Activated T-helper 9 cell treated with anti-CD3 and anti-CD28 coated beads, Interleukin-2, amount 50 U/mL, for 16 hours (primary cell): ENCODE data around the gene CUX1.
"Not testable (repeated sequence)": the region's sequence is repeated elsewhere in the genome, so short reads cannot be mapped to it uniquely, and the experiment has no call there.

Experiments used
- DNase-seq: peaks from one replicate; pipeline ENCODE4 v3.0.0-alpha.2; 2020; ENCODE audit warnings: low read depth

The CUX1 gene

DNA sequence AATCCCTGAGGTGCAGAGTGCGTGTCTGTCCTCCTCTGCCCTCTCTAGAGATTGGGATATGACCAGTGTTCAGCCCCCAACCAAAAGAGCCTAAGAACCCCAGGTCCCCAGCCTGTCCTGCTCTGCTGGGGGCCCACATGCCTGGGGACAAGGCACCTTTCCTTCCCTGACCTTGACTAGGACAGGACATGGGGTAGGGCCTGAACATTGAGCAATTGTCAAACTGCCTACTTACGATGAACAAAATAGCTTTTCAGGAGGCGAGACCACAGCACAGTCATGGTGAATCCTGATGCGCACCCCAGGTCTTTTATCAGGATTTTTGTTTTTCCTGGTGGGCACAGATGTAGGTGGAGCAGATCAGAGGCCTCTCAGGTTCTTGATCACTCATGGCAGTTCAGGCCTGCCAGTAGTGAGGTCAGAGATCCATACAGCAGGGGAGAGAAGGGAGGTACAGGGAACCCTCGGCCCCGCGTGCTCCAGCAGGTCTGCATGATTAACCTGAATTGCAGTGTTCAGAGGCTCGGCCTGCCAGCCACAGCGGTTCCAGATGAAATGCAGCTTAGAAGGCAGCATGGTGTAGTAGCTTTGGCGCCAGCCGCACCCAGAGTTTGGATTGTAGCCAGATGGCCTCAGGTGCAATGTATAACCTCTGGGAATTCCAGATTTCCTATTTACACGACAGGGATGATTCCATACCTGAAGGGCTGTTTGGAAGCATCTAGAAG, 191.3 kb downstream of the CUX1 start:
- no peak for DNase-seq

DNA sequence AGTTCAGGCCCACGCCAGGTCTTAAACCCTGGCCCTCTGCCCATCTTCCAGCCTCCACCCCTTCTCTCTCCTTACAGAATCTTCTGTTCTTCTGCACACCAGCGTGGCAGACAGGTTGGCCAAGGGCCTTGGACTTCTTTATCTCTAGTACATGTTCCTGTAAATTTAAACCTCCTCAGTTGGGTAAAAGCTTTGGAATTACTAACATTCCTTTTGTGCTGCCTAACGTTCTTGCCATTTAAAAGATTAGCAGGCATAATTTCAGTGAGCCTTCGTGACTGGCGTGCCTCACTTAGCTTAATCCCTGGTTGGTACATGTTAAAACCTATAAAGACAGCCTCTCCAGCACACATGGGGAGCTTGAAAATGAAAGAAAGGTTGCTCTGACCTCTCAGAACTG, 192.2 kb downstream of the CUX1 start:
- DNase-seq, result no peak

DNA sequence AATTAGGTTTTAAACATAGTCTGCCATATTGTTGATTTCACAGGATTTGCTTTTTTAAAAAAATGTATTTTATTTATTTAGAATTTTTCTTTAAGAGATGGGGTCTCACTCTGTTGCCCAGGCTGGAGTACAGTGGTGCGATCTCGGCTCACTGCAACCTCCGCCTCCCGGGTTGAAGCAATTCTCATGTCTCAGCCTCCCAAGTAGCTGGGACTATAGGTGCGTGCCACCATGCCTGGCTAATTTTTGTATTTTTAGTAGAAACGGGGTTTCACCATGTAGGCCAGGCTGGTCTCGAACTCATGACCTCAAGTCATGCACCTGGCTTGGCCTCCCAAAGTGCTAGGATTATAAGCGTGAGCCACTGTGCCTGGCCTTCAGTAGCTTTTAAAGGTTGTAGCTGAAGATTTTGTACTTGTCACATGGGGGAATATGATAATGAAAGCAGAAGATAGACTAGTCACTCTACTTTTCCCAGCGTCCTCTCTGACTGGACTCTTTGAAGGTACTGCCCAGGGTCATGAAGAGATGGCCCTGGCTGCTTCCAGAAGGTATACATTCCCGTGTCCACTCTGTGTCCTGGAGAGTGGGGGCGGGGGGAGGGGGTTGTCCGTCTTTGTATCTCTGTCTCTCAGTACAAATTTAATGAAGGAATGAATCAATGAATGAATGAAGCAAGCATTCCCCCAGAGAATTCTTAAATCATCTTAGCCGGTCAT, 194.8 kb downstream of the CUX1 start:
- DNase-seq, result not testable (repeated sequence)

DNA sequence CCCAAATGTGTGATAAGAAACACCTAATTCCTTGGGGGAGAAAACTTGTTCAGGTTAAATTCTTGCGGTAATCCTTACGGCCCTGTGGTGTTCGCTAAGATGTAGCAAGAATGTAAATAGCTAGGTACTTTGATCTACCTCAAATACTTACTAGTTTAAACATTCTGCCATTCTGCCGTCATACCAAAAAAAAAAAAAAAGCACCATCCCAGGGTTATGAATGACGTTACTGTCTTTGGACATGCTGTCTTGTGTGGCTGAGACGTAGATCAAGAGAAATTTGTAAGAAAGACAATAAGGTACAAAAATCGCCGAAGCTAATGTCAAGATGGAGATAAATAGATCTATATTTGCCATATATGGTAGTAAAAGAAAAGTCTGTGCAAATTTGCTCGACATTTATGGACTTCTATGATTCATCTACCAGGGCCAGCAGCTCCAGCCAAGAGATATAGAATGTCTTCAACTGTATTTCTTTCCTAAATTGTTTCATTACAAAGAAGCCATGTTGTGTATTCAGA, 195.6 kb downstream of the CUX1 start:
- no peak for DNase-seq

DNA sequence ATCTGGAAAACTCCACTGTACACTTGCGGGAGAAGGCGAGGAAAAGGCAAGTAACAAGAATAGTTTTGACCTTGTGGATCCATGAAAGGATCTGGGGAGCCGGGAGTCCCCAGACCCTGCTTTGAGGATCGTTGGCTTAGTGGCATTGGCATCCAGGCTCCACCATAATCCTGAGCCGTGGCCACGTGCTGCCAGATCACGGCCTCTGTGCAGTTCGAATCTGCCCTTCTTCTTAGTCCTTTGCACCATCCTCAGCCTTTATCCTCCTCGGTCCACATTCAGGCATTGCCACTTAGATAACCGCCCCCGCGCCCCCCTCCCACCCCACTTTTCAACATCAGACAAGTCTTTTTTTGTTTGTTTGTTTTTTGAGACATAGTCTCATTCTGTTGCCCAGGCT, 201.4 kb downstream of the CUX1 start:
- no peak for DNase-seq

DNA sequence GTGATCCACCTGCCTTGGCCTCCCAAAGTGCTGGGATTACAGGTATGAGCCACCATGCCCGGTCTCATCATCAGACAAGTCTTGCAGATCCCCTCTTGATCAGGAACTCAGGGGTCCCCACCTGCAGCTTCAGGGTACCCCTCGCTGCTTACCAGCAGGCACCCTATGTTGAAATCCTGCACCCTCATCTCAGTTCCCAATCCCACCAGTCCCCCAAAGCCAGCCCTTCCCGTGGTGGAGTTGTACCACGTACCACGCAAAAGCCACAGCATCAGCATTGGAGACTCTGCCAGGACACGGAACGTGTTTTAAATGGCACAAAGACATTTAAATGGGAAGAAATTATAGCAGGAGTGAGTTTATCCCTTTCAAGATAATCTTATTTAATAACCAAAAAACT, 202.0 kb downstream of the CUX1 start:
- no peak for DNase-seq

DNA sequence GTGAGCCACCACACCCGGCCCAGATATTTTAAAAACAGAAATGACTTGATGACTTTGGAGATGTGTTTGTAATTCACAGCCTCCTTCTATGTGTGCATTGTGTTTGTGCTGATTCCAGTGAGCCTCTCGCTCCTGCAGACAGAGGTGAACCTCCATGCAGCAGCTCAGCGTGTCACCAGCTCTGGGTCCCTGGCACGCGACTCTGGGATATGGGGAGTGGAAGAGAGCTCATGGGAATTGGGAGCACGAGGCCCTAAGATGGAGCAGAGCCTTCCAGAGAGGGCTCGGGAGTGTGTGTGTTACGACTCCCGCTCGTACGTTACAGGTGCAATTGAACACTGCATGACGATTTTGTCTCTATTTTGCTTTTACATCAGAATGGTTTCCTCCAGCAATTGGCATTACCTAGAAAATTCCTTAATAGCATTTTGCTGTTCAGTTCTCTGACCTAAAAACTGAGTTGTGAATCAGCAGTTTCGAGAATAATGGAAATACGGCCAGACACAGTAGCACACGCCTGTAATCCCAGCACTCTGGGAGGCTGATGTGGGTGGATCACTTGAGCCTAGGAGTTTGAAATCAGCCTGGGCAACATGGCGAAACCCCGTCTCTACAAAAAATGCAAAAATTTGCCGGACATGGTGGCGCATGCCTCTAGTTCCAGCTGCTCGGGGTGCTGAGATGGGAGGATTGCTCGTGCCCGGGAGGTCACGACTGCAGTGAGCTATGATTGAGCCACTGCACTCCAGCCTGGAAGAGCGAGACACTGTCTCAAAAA, 204.6 kb downstream of the CUX1 start:
- no peak for DNase-seq

DNA sequence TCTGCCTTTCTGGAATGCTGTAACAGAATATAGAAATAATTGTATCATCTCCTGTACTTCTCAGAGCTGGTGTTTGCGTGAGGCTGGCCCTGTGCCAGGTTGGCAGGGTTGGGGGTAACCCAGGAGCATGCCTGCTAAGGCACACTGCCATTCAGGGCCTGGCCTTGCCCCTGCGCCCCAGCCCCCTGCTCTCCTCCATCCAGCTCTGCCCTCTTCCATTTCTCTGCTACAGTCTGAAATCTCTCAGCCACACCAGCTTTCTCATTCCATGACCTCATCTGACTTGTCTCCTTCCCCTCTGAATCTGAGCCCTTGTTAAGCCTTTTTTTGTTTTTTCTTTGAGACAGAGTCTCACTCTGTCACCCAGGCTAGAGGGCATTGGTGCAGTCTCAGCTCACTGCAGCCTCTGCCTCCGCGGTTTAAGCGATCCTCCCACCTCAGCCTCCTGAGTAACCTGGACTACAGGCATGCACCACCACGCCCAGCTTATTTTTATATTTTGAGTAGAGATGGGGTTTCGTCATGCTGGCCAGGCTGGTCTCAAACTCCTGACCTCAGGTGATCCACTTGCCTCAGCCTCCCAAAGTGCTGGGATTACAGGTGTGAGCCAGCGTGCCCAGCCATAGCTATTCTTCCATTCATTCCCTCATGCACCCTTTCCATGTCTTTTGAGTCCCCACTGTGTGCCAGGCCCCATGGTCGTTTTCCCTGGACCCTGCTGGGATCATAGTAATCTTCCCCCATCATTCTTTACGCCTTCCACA, 206.8 kb downstream of the CUX1 start:
- DNase-seq, result no peak

GRCh38 chr7:102024769-102025391, 207.5 kb downstream of the CUX1 start:
- DNase-seq, result no peak

DNA sequence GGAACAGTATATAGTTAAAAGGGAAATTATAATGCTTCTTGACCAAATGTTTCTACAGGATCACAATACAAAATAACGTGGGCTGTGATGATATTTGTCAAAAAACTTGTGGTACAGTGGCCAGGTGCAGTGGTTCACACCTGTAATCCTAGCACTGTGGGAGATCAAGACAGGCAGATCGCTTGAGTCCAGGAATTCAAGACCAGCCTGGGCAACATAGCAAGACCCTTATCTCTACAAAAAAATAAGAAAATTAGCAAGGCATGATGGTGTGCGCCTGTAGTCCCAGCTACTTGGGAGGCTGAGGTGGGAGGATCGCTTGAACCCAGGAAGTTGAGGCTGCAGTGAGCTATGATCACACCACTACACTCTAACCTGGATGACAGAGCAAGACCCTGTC, 208.4 kb downstream of the CUX1 start:
- not testable (repeated sequence) for DNase-seq

DNA sequence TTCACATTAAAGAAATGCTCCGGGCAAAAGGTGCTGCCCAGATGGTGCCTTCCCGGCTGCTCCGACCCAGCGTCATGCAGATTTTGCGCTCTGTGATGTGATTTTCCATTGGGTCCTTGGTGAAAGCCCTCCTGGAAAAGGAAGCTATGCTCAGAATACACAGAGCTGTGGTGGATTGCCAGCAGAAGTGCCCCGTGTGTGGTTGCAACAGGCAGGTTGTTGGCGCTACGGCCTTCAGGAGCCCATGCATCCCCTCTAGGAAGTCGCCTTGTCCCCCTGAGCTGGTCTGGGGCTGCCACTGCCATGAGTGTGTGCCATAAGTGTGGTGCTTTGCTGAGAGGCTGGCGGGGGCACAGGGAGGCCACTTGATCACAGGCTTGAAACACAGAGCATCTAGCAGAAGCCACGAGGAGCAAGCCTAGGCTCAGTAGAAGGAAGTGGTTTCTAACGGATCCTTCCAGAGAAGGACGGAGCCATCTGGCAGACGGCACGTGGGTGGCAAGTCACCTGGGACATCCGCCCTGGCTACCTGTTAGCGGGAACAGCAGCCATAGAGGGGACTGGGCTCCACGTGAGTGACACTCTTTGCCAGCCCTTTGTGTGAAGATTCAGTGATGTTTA, 210.9 kb downstream of the CUX1 start:
- DNase-seq, result no peak

DNA sequence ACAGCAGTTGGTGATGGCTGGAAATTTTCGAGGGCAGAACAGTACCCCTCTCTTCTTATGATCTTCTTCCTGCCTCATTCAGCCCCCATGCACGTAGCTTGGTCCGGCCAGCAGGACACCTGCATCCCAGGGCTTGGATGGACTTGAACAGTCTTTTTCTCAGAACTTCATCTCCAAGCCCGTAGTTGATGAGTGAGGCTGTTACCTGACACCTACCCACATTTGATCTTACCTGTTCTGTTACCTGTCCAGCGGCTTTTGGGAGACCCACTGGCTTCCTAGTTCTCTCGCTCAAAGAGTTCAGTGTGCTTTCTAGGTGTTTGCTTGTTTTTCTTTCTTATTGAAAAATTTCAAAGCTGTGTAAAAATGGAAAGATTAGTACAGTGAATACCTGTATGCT, 212.2 kb downstream of the CUX1 start:
- DNase-seq, result no peak

DNA sequence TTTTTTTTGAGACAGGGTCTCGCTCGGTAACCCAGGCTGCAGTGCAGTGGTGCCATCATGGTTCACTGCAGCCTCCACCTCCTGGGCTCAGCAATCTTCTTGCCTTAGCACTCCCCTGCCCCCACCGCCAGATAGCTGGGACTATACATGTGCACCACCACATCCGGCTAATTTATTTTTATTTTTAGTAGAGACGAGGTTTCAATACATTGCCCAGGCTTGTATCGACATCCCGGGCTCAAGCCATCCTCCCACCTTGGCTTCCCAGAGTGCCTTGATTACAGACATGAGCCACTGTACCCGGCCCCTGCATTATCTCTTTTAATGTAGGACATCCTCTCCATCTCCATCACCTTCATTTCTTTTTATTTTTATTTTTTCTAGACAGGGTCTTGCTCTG, 213.3 kb downstream of the CUX1 start:
- no peak for DNase-seq

DNA sequence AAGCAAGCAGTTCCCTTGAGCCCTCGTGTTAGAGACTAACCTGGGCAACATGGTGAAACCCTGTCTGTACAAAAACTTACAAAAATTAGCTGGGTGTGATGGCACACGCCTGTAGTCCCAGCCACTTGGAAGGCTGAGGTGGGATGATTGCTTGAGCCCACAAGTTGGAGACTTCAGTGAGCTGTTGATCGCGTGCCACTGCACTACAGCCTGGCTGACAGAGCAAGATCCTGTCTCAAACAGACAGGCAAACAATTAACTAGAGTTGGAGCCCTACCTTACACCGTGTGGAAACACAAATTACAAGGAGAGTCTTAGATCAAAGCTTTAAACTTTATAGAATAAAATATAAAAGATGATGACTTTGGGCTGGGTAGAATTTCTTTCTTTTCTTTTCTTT, 219.5 kb downstream of the CUX1 start:
- DNase-seq, result no peak

DNA sequence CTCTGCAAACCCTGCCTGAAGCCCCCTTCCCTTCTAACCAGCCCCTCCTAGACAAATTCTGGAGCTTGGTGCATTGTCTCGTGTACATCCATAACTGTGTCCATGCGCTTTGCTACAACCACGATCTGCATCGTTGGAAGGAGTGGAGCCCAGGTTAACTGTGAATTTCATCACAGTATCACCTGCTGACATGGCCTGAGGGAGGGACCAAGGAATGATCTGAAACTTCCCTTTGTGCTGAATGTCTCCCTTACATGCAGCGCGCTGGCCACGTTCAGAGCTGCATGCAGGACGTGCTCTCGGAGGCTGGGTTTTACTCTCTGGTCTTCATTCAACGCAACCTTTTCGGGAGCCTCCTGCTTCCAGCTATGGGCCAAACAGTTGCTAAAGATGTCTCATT, 222.3 kb downstream of the CUX1 start:
- no peak for DNase-seq

DNA sequence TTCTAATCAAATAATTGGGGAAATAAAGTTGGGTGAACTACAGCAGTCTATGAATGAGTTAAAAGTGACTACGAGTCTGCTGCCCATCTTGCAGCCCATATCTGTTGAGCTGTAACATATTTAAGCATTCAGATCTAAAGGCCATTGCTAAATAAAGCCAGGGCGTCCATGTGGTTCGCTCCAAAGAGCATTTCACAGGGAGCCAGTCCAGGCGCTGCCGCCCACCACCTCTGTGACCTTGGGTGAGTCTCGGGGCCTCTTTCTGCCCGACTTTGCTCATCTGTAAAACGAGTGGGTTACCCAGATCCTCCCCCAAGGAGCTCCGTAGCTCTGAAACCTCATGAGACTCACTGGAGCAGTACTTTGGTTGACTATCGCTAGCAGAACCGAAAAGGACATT, 223.1 kb downstream of the CUX1 start:
- no peak for DNase-seq

GRCh38 chr7:102042016-102042656, 224.7 kb downstream of the CUX1 start:
- no peak for DNase-seq

- not testable (repeated sequence) for DNase-seq
These were observed 225.4 kb downstream of the CUX1 start for GRCh38 chr7:102042796-102043195.

GRCh38 chr7:102044641-102044983, 227.2 kb downstream of the CUX1 start:
- DNase-seq, result no peak

- DNase-seq, result no peak
These were observed 227.7 kb downstream of the CUX1 start for GRCh38 chr7:102044984-102045673.
